GM23338 (cell line): ENCODE measurements around the gene RAMACL. TPM values are rescaled to one million over a fixed set of nuclear protein-coding genes. Genes with fewer than 3 reads are reported as not detected.
A peak's percentile ranks its signal among the peaks of the same experiment; 100 is the strongest.

Source experiments
- ATAC-seq: fragments of 200-7000 bp; cut with Tn5 transposase; 3 replicates; pipeline ENCODE4 v1.9.1; 2020
- DNase-seq: peaks from one replicate; pipeline ENCODE4 v3.0.0-alpha.2; 2015; ENCODE audit warnings: low spot score
- H2AFZ ChIP-seq: fragments of 200-600 bp; sonication (generic); 2 replicates; pipeline ENCODE4 v1.8.0; 2016; ENCODE audit warnings: antibody characterized with exemption, mild to moderate bottlenecking, moderate library complexity
- H3F3A ChIP-seq: fragments of 200-600 bp; sonication (generic); replicated peaks from 2 replicates; pipeline ENCODE4 v1.8.0; 2017; ENCODE audit warnings: antibody characterized with exemption, mixed run types, low read depth
- H3K27ac ChIP-seq: fragments of 200-600 bp; sonication (generic); 2 replicates; pipeline ENCODE4 v1.6.1; 2016; ENCODE audit warnings: low read depth
- H3K27me3 ChIP-seq: fragments of 200-600 bp; sonication (generic); 2 replicates; pipeline ENCODE4 v1.8.0; 2016; ENCODE audit warnings: mild to moderate bottlenecking, mixed run types, moderate library complexity; ENCODE audit not compliant: insufficient read depth
- H3K36me3 ChIP-seq: fragments of 200-600 bp; sonication (generic); 2 replicates; pipeline ENCODE4 v1.8.0; 2016; ENCODE audit warnings: mild to moderate bottlenecking; ENCODE audit not compliant: insufficient read depth
- H3K4me1 ChIP-seq: fragments of 200-600 bp; sonication (generic); 2 replicates; pipeline ENCODE4 v1.8.0; 2016; ENCODE audit warnings: mild to moderate bottlenecking, moderate library complexity; ENCODE audit not compliant: insufficient read depth
- H3K4me2 ChIP-seq: fragments of 200-600 bp; sonication (generic); 2 replicates; pipeline ENCODE4 v1.7.1; 2017; ENCODE audit warnings: mixed run types
- H3K4me3 ChIP-seq: fragments of 200-600 bp; sonication (generic); 2 replicates; pipeline ENCODE4 v1.6.1; 2016; ENCODE audit warnings: mixed run types
- H3K79me2 ChIP-seq: fragments of 200-600 bp; sonication (generic); replicated peaks from 2 replicates; pipeline ENCODE4 v1.8.0; 2017; ENCODE audit warnings: mild to moderate bottlenecking; ENCODE audit not compliant: insufficient read depth
- H3K9me2 ChIP-seq: fragments of 200-600 bp; sonication (generic); 2 replicates; pipeline ENCODE4 v1.8.0; 2017; ENCODE audit not compliant: insufficient read depth
- H4K20me1 ChIP-seq: fragments of 200-600 bp; sonication (generic); replicated peaks from 2 replicates; pipeline ENCODE4 v1.8.0; 2017; ENCODE audit warnings: mild to moderate bottlenecking; ENCODE audit not compliant: insufficient read depth
- H3K27ac Mint-ChIP-seq: 2 replicates; pipeline ENCODE4 v1.8.0; 2020; ENCODE audit warnings: inconsistent platforms, mild to moderate bottlenecking, moderate library complexity, mixed read lengths
- H3K27me3 Mint-ChIP-seq: 3 replicates; pipeline ENCODE4 v1.8.0; 2022; ENCODE audit warnings: low read depth, mild to moderate bottlenecking, moderate library complexity, mixed read lengths, inconsistent platforms; ENCODE audit not compliant: insufficient read depth, poor library complexity
- H3K36me3 Mint-ChIP-seq: 3 replicates; pipeline ENCODE4 v1.8.0; 2021; ENCODE audit warnings: low read depth, mild to moderate bottlenecking, inconsistent platforms, moderate library complexity, mixed read lengths
- H3K4me1 Mint-ChIP-seq: 3 replicates; pipeline ENCODE4 v1.8.0; 2020; ENCODE audit warnings: mild to moderate bottlenecking, inconsistent platforms, mixed read lengths
- H3K4me3 Mint-ChIP-seq: 3 replicates; pipeline ENCODE4 v1.8.0; 2021; ENCODE audit warnings: moderate library complexity, mild to moderate bottlenecking, inconsistent platforms, mixed read lengths
- H3K9me3 Mint-ChIP-seq: 3 replicates; pipeline ENCODE4 v1.8.0; 2020; ENCODE audit warnings: moderate library complexity, mild to moderate bottlenecking, inconsistent platforms, mixed read lengths
- CREB1 ChIP-seq: fragments of 250-450 bp; sonication (Bioruptor Pico); IDR thresholded peaks from 2 replicates; pipeline ENCODE4 v1.5.0; 2020; ENCODE audit warnings: low read depth, mild to moderate bottlenecking, moderate library complexity
- CTCF ChIP-seq, 2 experiments: fragments of 200-600 bp in 1 of 2; sonication (generic) in 1 of 2; conservative IDR thresholded peaks; 2 replicates each; pipeline versions ENCODE4 v1.5.1 to v1.6.1; 2016 to 2017; ENCODE audit warnings: antibody characterized with exemption in 2 of 2, low read depth in 2 of 2, mild to moderate bottlenecking in 2 of 2, moderate library complexity in 1 of 2
- EZH2 ChIP-seq: fragments of 200-600 bp; sonication (generic); IDR thresholded peaks from one replicate; pipeline ENCODE4 v1.8.0; 2017; ENCODE audit warnings: antibody characterized with exemption, mild to moderate bottlenecking, low read depth; ENCODE audit not compliant: unreplicated experiment
- JUNB ChIP-seq: IDR thresholded peaks from one replicate; pipeline ENCODE4 v1.6.1; 2016; ENCODE audit warnings: antibody characterized with exemption; ENCODE audit not compliant: unreplicated experiment
- REST ChIP-seq: IDR thresholded peaks from one replicate; pipeline ENCODE4 v1.6.1; 2018; ENCODE audit warnings: antibody characterized with exemption; ENCODE audit not compliant: unreplicated experiment
- ZNF114 ChIP-seq: fragments of 250-450 bp; sonication (Bioruptor Pico); IDR thresholded peaks from 2 replicates; pipeline ENCODE4 v1.5.0; 2020; ENCODE audit warnings: mild to moderate bottlenecking, moderate library complexity
- ZNF462 ChIP-seq: fragments of 250-450 bp; sonication (Bioruptor Pico); IDR thresholded peaks from 2 replicates; pipeline ENCODE4 v1.5.0; 2020; ENCODE audit warnings: mild to moderate bottlenecking, moderate library complexity
- polyA plus RNA-seq: library from polyadenylated mRNA; unstranded; fragments of >200 nt; fragmentation: Nextera tagmentation; extraction: Ambion mirVana; gene quantifications from 2 replicates; pipeline ENCODE4 v1.2.1, GENCODE V29; 2016
- total RNA-seq: library from RNA; depleted of rRNA; stranded (reverse); fragments of >200 nt; shearing (Covaris generic); gene quantifications from 2 replicates; pipeline ENCODE4 v1.2.3, GENCODE V29; 2014

RAMACL gene
- total and polyA plus RNA-seq, 2 experiments from 2014 or later: 0.61 to 4.0 TPM

GRCh38 chr6:166589786-166590574 is 3.5 kb upstream of the RAMACL start (continued):
- TF ChIP-seq ZNF462 (CRISPR knock-in tag) (no peak), JUNB (no peak), ZNF114 (CRISPR knock-in tag) (no peak), REST (no peak)

GRCh38 chr6:166589337-166589731 is 2.9 kb upstream of the RAMACL start:
- H3K27ac ChIP-seq: no peak overlapping the region
- H3K4me1 Mint-ChIP-seq: peaks cover 57% of the 10 kb centered on the region
- H3K4me3 Mint-ChIP-seq: no peak overlapping the region
- H3K27me3 ChIP-seq: no peaks in the 10 kb centered on the region
- H3K36me3 ChIP-seq: no peaks in the 10 kb centered on the region
- no peaks in the 10 kb centered on the region for H3F3A ChIP-seq
- no peak for ATAC-seq
- 0 out of 2 replicates have a peak overlapping the region, but pooled peaks have one; percentile 9 for H3K4me2 ChIP-seq
- H3K4me3 ChIP-seq: no peak overlapping the region
- H3K9me2 ChIP-seq: no peaks in the 10 kb centered on the region
- H2AFZ ChIP-seq: no peak overlapping the region
- H3K27me3 Mint-ChIP-seq: peaks cover 11% of the 10 kb centered on the region
- H3K27ac Mint-ChIP-seq: peak overlapping the region; percentile 23; the same call in 1 of the 2 replicates
- peaks cover 22% of the 10 kb centered on the region for H3K4me1 ChIP-seq
- peaks cover 37% of the 10 kb centered on the region for H4K20me1 ChIP-seq
- no peak for DNase-seq
- peaks cover 77% of the 10 kb centered on the region for H3K79me2 ChIP-seq
- H3K9me3 Mint-ChIP-seq: no peaks in the 10 kb centered on the region
- H3K36me3 Mint-ChIP-seq: no peaks in the 10 kb centered on the region
- TF ChIP-seq REST: no peak
- no peak for TF ChIP-seq CREB1 (CRISPR knock-in tag)
- TF ChIP-seq EZH2: no peak
- TF ChIP-seq CTCF (conservative IDR thresholded peaks at IDR 0.05; ENCODE audit: low read depth in 2 of 2): no peak
